Keratinocyte (primary cell): Measurements from ENCODE around the gene ZCWPW1. TPM values are rescaled to one million over a fixed set of nuclear protein-coding genes. Genes with fewer than 3 reads are reported as not detected.
"Not testable (repeated sequence)": the region's sequence is repeated elsewhere in the genome, so short reads cannot be mapped to it uniquely, and the experiment has no call there.

Source experiments
- DNase-seq: peaks from one replicate; pipeline ENCODE4 v3.0.0-alpha.2; 2011; ENCODE audit warnings: low read depth, missing footprints, low spot score
- FAIRE-seq: peaks from 2 replicates; lab custom pipeline; 2011; peaks lifted over from hg19 to GRCh38; lab: Jason Lieb, UNC
- H2AFZ ChIP-seq: 2 replicates; pipeline ENCODE4 v1.6.0; 2012; ENCODE audit warnings: low read length, control low read depth, inconsistent platforms; ENCODE audit not compliant: control insufficient read depth
- H3K27ac ChIP-seq: 2 replicates; pipeline ENCODE4 v1.5.1; 2011; ENCODE audit warnings: low read length; ENCODE audit not compliant: control insufficient read depth, insufficient read depth
- H3K27me3 ChIP-seq: 3 replicates; pipeline ENCODE4 v1.6.0; 2011; ENCODE audit warnings: low read length; ENCODE audit not compliant: control insufficient read depth, insufficient read depth; ENCODE audit errors: extremely low read depth
- H3K36me3 ChIP-seq, 2 experiments: 2 replicates in 1 of 2; 3 replicates in 1 of 2; pipeline ENCODE4 v1.5.1; 2011; ENCODE audit warnings: low read length in 2 of 2, mild to moderate bottlenecking in 1 of 2; ENCODE audit not compliant: control insufficient read depth in 2 of 2, insufficient read depth in 2 of 2; ENCODE audit errors: extremely low read depth in 1 of 2
- H3K4me1 ChIP-seq: 3 replicates; pipeline ENCODE4 v1.5.1; 2011; ENCODE audit warnings: low read length; ENCODE audit not compliant: control insufficient read depth, insufficient read depth; ENCODE audit errors: extremely low read depth
- H3K4me2 ChIP-seq: 3 replicates; pipeline ENCODE4 v1.6.0; 2011; ENCODE audit warnings: low read depth, low read length; ENCODE audit not compliant: control insufficient read depth, insufficient read depth; ENCODE audit errors: extremely low read depth
- H3K4me3 ChIP-seq, 3 experiments: fragments of 200-600 bp in 1 of 3; sonication (generic) in 1 of 3; 2 replicates in 2 of 3; 3 replicates in 1 of 3; pipeline ENCODE4 v1.5.1; 2011 to 2016; ENCODE audit warnings: low read length in 3 of 3, mild to moderate bottlenecking in 3 of 3, control low read depth in 2 of 3, inconsistent platforms in 1 of 3, low read depth in 1 of 3, mixed read lengths in 1 of 3, mixed run types in 1 of 3, moderate library complexity in 1 of 3; ENCODE audit not compliant: control insufficient read depth in 2 of 3, insufficient read depth in 2 of 3; ENCODE audit errors: extremely low read depth in 1 of 3
- H3K79me2 ChIP-seq: 2 replicates; pipeline ENCODE4 v1.6.0; 2012; ENCODE audit warnings: low read length; ENCODE audit not compliant: control insufficient read depth, insufficient read depth
- H3K9ac ChIP-seq: 3 replicates; pipeline ENCODE4 v1.6.0; 2011; ENCODE audit warnings: low read length; ENCODE audit not compliant: control insufficient read depth, insufficient read depth; ENCODE audit errors: extremely low read depth
- H3K9me1 ChIP-seq: 3 replicates; pipeline ENCODE4 v1.6.0; 2011; ENCODE audit warnings: low read length; ENCODE audit not compliant: control insufficient read depth, insufficient read depth; ENCODE audit errors: extremely low read depth
- H3K9me3 ChIP-seq: 2 replicates; pipeline ENCODE4 v1.5.1; 2012; ENCODE audit warnings: low read depth, low read length; ENCODE audit not compliant: control insufficient read depth
- H4K20me1 ChIP-seq: 3 replicates; pipeline ENCODE4 v1.6.0; 2011; ENCODE audit warnings: low read length; ENCODE audit not compliant: control insufficient read depth, insufficient read depth; ENCODE audit errors: extremely low read depth
- CTCF ChIP-seq, 3 experiments: IDR thresholded peaks in 1 of 3; conservative IDR thresholded peaks in 1 of 3; optimal IDR thresholded peaks in 1 of 3; 2 replicates in 2 of 3; 3 replicates in 1 of 3; pipeline versions ENCODE3 to v1.5.1; 2011; ENCODE audit warnings: low read length in 3 of 3, mild to moderate bottlenecking in 3 of 3, moderate library complexity in 2 of 3, control low read depth in 1 of 3, inconsistent platforms in 1 of 3; ENCODE audit not compliant: insufficient read depth in 2 of 3; ENCODE audit errors: extremely low read depth in 1 of 3
- EZH2 ChIP-seq: IDR thresholded peaks from one replicate; pipeline ENCODE4 v1.6.1; 2012; ENCODE audit warnings: inconsistent platforms, mild to moderate bottlenecking, low read length, moderate library complexity
- dilution Hi-C: fragments of 300-500 bp; cut with MboI; formaldehyde crosslinking; loops from one replicate; pipeline ENCODE4 v1.7.0; 2020; ENCODE audit warnings: low sequenced_read_pairs; ENCODE audit not compliant: extremely low pct_ligation_motif_present
- polyA plus RNA-seq, 5 experiments: library from polyadenylated mRNA; depleted of rRNA in 3 of 5; stranded (reverse) in 3 of 5; stranded (forward) in 1 of 5; unstranded in 1 of 5; fragments of >200 nt; gene quantifications; 1 replicate in 1 of 5; 2 replicates in 3 of 5; 3 replicates in 1 of 5; pipeline versions ENCODE4 v1.2.1 to v1.2.3, GENCODE V29; 2011 to 2012; ENCODE audit warnings: missing spikeins in 2 of 5, low read depth in 1 of 5, low replicate concordance in 1 of 5

ZCWPW1 gene
- polyA plus RNA-seq, 1 donor (not counting 4 experiments of a cell fraction or from before 2014, with no cell fraction given): 1.4 TPM

GRCh38 chr7:100384628-100385294 is 43.7 kb downstream of the ZCWPW1 start:
- Histone ChIP-seq H3K27ac (no peak overlapping the region), H3K4me1 (no peaks in the 10 kb centered on the region), H3K36me3 (no peaks in the 10 kb centered on the region), H4K20me1 (no peaks in the 10 kb centered on the region), H3K4me2 (no peak overlapping the region), H3K9me1 (no peaks in the 10 kb centered on the region), H3K9me3 (no peaks in the 10 kb centered on the region), H3K27me3 (peaks cover 4% of the 10 kb centered on the region), H3K4me3 (no peak overlapping the region), H3K79me2 (no peaks in the 10 kb centered on the region), H2AFZ (no peak overlapping the region), H3K9ac (no peak overlapping the region)
- no peak for FAIRE-seq
- DNase-seq: no peak
- dilution Hi-C loops: no loop called here
- TF ChIP-seq EZH2 (no peak), CTCF (optimal IDR thresholded peaks at IDR 0.05 in 1 of 3, IDR thresholded peaks at IDR 0.05 in 1 of 3, conservative IDR thresholded peaks at IDR 0.05 in 1 of 3; ENCODE audit: extremely low read depth in 1 of 3, insufficient read depth in 2 of 3, low read length in 3 of 3) (no peak)

- H2AFZ ChIP-seq, H3K79me2 ChIP-seq, H3K27ac ChIP-seq, H3K9me3 ChIP-seq, H3K4me1 ChIP-seq, H4K20me1 ChIP-seq, H3K9me1 ChIP-seq, dilution Hi-C loops, H3K27me3 ChIP-seq, H3K36me3 ChIP-seq, H3K4me3 ChIP-seq, H3K9ac ChIP-seq, DNase-seq, H3K4me2 ChIP-seq, FAIRE-seq: not testable (repeated sequence)
Measured at GRCh38 chr7:100382234-100382853, 46.2 kb downstream of the ZCWPW1 start.

GRCh38 chr7:100381531-100382233 is 46.8 kb downstream of the ZCWPW1 start:
- H2AFZ ChIP-seq, H3K9me3 ChIP-seq, H3K27me3 ChIP-seq, FAIRE-seq, H3K9me1 ChIP-seq, dilution Hi-C loops, H3K79me2 ChIP-seq, H4K20me1 ChIP-seq, H3K9ac ChIP-seq, H3K4me3 ChIP-seq, H3K4me1 ChIP-seq, H3K27ac ChIP-seq, H3K36me3 ChIP-seq, DNase-seq, H3K4me2 ChIP-seq: not testable (repeated sequence)
